Subcutaneous abdominal adipose tissue (tissue), 5 donors: ENCODE measurements around the gene HSPB9.

ENCODE experiments used
- H3K27ac ChIP-seq: one replicate; pipeline ENCODE4 v1.7.0; 2013; ENCODE audit warnings: low read depth, mild to moderate bottlenecking, inconsistent platforms, low read length, moderate library complexity
- H3K27me3 ChIP-seq, 5 donors: one replicate each; pipeline ENCODE4 v1.7.0; 2013; ENCODE audit warnings: low read length in 5 of 5, inconsistent platforms in 1 of 5; ENCODE audit not compliant: control insufficient read depth in 5 of 5, insufficient read depth in 4 of 5
- H3K36me3 ChIP-seq, 5 donors: one replicate each; pipeline ENCODE4 v1.7.0; 2013; ENCODE audit warnings: low read length in 5 of 5; ENCODE audit not compliant: control insufficient read depth in 5 of 5, insufficient read depth in 5 of 5
- H3K4me1 ChIP-seq, 5 donors: one replicate each; pipeline ENCODE4 v1.7.0; 2013; ENCODE audit warnings: low read length in 5 of 5, mild to moderate bottlenecking in 3 of 5, moderate library complexity in 1 of 5; ENCODE audit not compliant: control insufficient read depth in 5 of 5, insufficient read depth in 5 of 5
- H3K4me3 ChIP-seq, 5 donors: one replicate each; pipeline ENCODE4 v1.7.0; 2013; ENCODE audit warnings: low read length in 5 of 5, low read depth in 1 of 5
- H3K9ac ChIP-seq, 5 donors: one replicate each; pipeline ENCODE4 v1.7.0; 2013; ENCODE audit warnings: low read length in 5 of 5, mild to moderate bottlenecking in 4 of 5, moderate library complexity in 3 of 5
- H3K9me3 ChIP-seq, 5 donors: one replicate each; pipeline ENCODE4 v1.7.0; 2013; ENCODE audit warnings: low read length in 5 of 5; ENCODE audit not compliant: control insufficient read depth in 5 of 5
- donor health status: healthy.
- donor health status: healthy.
- donor health status: healthy.
- donor health status: healthy.
- donor health status: healthy.

HSPB9 gene

DNA sequence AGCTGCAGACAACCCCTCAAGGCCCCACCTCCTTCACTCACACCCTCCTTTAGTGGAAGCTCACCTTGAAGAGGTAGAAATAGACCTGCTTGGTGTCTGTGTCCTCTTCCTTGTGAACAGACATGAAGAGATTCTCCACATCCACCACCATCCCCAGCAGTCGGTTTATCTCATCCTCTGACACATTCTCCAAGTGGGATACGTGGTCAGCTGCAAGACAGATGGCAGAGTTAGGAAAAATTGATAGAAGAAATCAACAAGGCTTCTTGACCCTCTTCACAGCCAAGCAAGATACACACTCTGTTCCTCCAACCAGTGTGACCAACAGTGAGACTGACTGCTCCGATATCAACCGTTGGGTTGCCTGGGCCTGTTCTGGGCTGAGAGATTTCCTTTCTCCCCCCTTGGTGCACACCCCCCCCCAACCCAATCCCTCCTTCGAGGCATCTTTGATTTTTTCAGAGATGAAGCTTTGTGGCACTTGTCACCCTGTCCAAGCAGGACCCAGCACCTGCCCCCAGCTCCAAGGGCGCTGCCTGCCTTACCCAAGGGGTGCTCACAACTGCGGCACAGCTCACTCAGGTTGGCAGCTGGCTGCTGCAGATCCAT lies 2.3 kb upstream of the HSPB9 start:
- no peaks in the 10 kb centered on the region for H3K9me3 ChIP-seq
- no peak overlapping the region for H3K9ac ChIP-seq
- no peak overlapping the region for H3K27ac ChIP-seq
- no peaks in the 10 kb centered on the region for H3K27me3 ChIP-seq
- peaks cover 0 to 43% (median 19%) of the 10 kb centered on the region in 5 donors for H3K36me3 ChIP-seq
- peaks cover 0 to 32% (median 18%) of the 10 kb centered on the region in 5 donors for H3K4me1 ChIP-seq
- peak overlapping the region in 4 of 5 donors; percentile 2 to 58 (median 37) for H3K4me3 ChIP-seq

GRCh38 chr17:42120770-42121769 lies 1.5 kb upstream of the HSPB9 start, which contains the start of gene KAT2A:
Gene KAT2A (minus strand): TSS chr17:42121367. CDS start chr17:42121304, 63 bp downstream.
- Histone ChIP-seq H3K27ac (peak within 1 kb of the TSS; percentile 42), H3K4me3 (peak within 1 kb of the TSS; percentile 2 to 58 (median 32)), H3K9me3 (no peaks in the 10 kb centered on the region), H3K9ac (peak within 1 kb of the TSS in 4 of 5 donors; percentile 35 to 64 (median 52)), H3K27me3 (no peaks in the 10 kb centered on the region), H3K36me3 (peaks cover 0 to 46% (median 24%) of the 10 kb centered on the region in 5 donors), H3K4me1 (peaks cover 0 to 32% (median 18%) of the 10 kb centered on the region in 5 donors)

- Histone ChIP-seq H3K4me1 (peaks cover 4 to 37% (median 27%) of the 10 kb centered on the region in 5 donors), H3K27ac (no peak overlapping the region), H3K4me3 (no peak overlapping the region), H3K36me3 (peaks cover 5 to 53% (median 46%) of the 10 kb centered on the region in 5 donors), H3K9ac (no peak overlapping the region), H3K9me3 (no peaks in the 10 kb centered on the region), H3K27me3 (no peaks in the 10 kb centered on the region)
Observed at GRCh38 chr17:42124256-42124655, 1.7 kb downstream of the HSPB9 start.

DNA sequence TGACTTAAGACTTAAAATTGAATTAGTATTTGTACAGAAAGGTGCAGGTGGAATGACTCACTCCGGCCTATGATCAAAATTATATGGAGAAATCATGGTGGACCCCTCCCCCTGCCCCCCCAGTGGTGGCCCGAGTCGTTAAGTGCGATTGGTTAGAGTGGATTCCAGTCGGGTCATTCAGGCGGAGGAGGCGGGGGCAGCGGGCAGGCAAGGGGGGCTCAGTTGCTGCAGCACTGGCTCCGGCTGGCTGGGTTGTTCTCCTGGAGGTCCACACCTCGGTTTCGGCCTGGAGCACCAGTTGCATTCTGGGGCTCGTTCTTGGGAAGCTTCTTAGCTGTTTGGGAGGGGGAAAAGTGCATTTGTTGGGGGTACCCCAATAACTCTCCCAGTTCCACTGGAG lies 3.0 kb downstream of the HSPB9 start:
- H3K9me3 ChIP-seq, result no peaks in the 10 kb centered on the region
- H3K27me3 ChIP-seq, result no peaks in the 10 kb centered on the region
- peaks cover 5 to 64% (median 56%) of the 10 kb centered on the region in 5 donors for H3K36me3 ChIP-seq
- H3K4me3 ChIP-seq, result no peak overlapping the region
- no peak overlapping the region for H3K27ac ChIP-seq
- H3K9ac ChIP-seq, result no peak overlapping the region
- H3K4me1 ChIP-seq, result peaks cover 13 to 43% (median 34%) of the 10 kb centered on the region in 5 donors

GRCh38 chr17:42126836-42127235 lies 4.2 kb downstream of the HSPB9 start:
- H3K4me3 ChIP-seq, result no peak overlapping the region
- no peak overlapping the region for H3K9ac ChIP-seq
- no peaks in the 10 kb centered on the region for H3K9me3 ChIP-seq
- peaks cover 18 to 47% (median 39%) of the 10 kb centered on the region in 5 donors for H3K4me1 ChIP-seq
- no peaks in the 10 kb centered on the region for H3K27me3 ChIP-seq
- H3K27ac ChIP-seq, result no peak overlapping the region
- H3K36me3 ChIP-seq, result peaks cover 5 to 68% (median 56%) of the 10 kb centered on the region in 5 donors

- peaks cover 5 to 68% (median 56%) of the 10 kb centered on the region in 5 donors for H3K36me3 ChIP-seq
- H3K27ac ChIP-seq, result no peak overlapping the region
- peaks cover 21 to 47% (median 39%) of the 10 kb centered on the region in 5 donors for H3K4me1 ChIP-seq
- H3K4me3 ChIP-seq, result no peak overlapping the region
- no peak overlapping the region for H3K9ac ChIP-seq
- H3K9me3 ChIP-seq, result no peaks in the 10 kb centered on the region
- H3K27me3 ChIP-seq, result no peaks in the 10 kb centered on the region
Observed at GRCh38 chr17:42127414-42127813, 4.8 kb downstream of the HSPB9 start.

DNA sequence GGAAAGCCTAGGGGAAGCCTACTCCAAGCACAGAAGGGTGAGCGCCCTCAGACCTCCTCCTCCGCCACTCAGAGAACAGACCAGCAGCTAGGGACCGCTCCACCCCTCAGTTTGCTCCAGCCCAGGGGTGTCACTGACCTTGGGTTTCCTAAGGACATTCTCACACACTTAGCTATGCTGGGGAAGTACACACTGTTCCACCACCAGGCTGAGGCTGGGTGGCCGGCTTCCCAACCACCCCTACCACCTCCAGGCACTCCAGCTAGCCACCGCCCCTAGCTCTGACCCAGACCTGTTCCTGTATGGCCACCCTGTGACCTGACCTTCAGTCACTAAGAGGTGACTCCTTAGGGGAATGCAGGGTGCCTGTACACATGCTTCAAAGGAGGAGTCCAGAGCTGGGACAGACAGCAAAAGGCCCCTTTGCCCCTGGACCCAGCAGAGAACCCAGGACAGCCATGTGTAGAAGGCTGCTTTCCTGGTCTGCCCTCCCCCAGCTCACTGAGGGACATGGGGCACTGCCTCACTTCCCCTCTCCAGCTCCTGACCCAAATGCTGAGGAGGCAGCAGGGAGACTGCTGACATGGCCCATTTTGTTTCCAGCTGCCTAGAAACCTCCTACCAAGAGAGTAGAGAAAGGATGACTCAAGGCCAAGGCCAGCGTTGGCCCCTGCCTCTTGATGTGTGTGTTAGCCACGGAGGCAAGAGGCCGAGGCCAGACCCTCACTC lies 6.7 kb downstream of the HSPB9 start:
- peaks cover 33 to 62% (median 48%) of the 10 kb centered on the region in 5 donors for H3K4me1 ChIP-seq
- no peaks in the 10 kb centered on the region for H3K27me3 ChIP-seq
- peak overlapping the region in 1 of 5 donors; percentile 1 for H3K4me3 ChIP-seq
- H3K9ac ChIP-seq, result peak overlapping the region in 1 of 5 donors; percentile 44
- peaks cover 5 to 72% (median 60%) of the 10 kb centered on the region in 5 donors for H3K36me3 ChIP-seq
- H3K9me3 ChIP-seq, result no peaks in the 10 kb centered on the region
- H3K27ac ChIP-seq, result peak overlapping the region; percentile 91

DNA sequence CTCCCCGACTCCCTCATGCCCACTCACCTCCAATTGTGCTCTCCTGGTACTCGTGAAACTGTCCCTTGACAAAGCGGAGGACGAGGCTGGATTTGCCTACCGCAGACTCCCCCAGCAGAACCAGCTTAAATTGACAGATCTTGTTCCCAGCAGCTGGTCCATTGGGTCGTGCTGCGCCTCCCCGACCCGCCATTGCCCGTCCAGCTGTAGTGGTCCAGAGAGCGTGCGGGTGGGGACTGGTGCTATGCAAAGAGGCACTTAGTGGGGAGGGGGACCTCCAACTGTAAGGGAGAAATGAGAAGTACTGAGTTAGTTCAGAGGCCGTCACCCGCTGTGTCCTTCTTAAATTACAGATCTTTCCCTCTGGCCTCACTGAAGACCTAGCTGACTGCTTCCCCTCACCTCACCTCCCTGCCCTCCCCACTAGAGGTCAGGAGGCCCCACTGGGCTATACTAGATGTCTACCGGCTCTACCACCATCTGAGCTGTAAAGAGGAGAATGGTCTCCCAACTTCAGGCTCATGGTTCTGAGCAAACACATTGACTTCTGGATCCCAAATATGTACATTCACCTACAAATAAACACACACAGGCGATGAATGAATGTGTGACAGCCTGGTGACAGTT lies 7.8 kb downstream of the HSPB9 start:
- Histone ChIP-seq H3K4me1 (peaks cover 34 to 74% (median 58%) of the 10 kb centered on the region in 5 donors), H3K27me3 (no peaks in the 10 kb centered on the region), H3K9ac (peak overlapping the region in 1 of 5 donors; percentile 44), H3K27ac (peak overlapping the region; percentile 91), H3K36me3 (peaks cover 5 to 61% (median 50%) of the 10 kb centered on the region in 5 donors), H3K9me3 (no peaks in the 10 kb centered on the region), H3K4me3 (no peak overlapping the region)

DNA sequence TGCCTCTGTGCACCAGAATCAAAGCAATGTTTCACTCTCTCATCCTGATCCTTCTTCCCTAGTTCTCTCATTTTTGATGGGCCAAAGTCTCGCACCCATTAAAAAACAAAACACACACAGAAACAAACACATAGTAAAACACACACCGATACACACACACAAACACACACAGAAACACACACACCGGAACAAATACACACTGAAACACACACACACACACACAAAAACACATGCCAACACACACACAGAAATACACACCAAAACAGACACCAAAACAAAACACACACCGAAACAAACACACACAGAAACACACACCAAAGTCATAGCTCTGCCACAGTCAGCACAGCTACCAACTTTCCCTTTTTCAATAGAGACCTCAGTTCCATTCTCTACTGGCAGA lies 8.6 kb downstream of the HSPB9 start:
- H3K36me3 ChIP-seq, result peaks cover 5 to 52% (median 42%) of the 10 kb centered on the region in 5 donors
- H3K9ac ChIP-seq, result peak overlapping the region in 3 of 5 donors; percentile 47 to 58 (median 54)
- H3K4me3 ChIP-seq, result peak overlapping the region in 1 of 5 donors; percentile 29
- no peaks in the 10 kb centered on the region for H3K27me3 ChIP-seq
- peaks cover 40 to 82% (median 66%) of the 10 kb centered on the region in 5 donors for H3K4me1 ChIP-seq
- H3K9me3 ChIP-seq, result no peaks in the 10 kb centered on the region
- H3K27ac ChIP-seq, result peak overlapping the region; percentile 91
